OCI-LY7 (cell line): Measurements from ENCODE around the gene ZNF628.

Experiments
- EZH2phosphoT487 ChIP-seq: fragments of 200-600 bp; sonication (generic); IDR thresholded peaks from 2 replicates; pipeline ENCODE4 v1.6.1; 2018; ENCODE audit warnings: low read depth, borderline replicate concordance, mild to moderate bottlenecking, mixed run types, antibody characterized with exemption, low read length, moderate library complexity, mixed read lengths
- TF ChIP-seq, protein P1 (sequence below): fragments of 200-600 bp; sonication (generic); conservative IDR thresholded peaks from 2 replicates; pipeline ENCODE4 v1.5.1; 2014; ENCODE audit warnings: mild to moderate bottlenecking, antibody characterized with exemption, low read length, moderate library complexity, mixed read lengths

DNA sequence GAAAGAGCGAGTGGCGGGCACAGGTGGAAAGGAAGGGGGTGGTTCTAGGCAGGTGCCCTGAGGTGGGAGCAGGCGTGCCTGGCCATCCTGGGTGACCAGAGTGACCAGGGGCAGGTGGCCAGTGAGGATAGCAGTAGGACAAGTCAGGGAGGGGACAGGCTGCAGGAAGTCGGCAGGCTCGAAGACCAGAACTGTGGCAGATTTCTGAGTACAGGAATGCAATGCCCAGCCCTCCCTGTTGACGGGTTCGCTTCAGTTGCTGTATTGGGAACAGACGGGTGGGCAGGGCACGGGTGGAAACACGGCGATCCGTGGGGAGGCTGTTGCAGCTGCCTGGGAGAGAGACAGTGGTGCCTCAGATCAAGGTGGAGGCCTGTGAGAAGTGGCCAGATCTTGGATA is 1.9 kb downstream of the ZNF628 start:
- TF ChIP-seq, protein P1, sequence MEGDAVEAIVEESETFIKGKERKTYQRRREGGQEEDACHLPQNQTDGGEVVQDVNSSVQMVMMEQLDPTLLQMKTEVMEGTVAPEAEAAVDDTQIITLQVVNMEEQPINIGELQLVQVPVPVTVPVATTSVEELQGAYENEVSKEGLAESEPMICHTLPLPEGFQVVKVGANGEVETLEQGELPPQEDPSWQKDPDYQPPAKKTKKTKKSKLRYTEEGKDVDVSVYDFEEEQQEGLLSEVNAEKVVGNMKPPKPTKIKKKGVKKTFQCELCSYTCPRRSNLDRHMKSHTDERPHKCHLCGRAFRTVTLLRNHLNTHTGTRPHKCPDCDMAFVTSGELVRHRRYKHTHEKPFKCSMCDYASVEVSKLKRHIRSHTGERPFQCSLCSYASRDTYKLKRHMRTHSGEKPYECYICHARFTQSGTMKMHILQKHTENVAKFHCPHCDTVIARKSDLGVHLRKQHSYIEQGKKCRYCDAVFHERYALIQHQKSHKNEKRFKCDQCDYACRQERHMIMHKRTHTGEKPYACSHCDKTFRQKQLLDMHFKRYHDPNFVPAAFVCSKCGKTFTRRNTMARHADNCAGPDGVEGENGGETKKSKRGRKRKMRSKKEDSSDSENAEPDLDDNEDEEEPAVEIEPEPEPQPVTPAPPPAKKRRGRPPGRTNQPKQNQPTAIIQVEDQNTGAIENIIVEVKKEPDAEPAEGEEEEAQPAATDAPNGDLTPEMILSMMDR = no peak
- no peak for TF ChIP-seq EZH2phosphoT487
